Measurements from ENCODE around the gene KTN1. TPM values are rescaled to one million over a fixed set of nuclear protein-coding genes. Genes with fewer than 3 reads are reported as not detected.

Gene KTN1
- total and polyA plus RNA-seq, 2 experiments from 2014 or later: 124 to 607 TPM

- H3K27me3 Mint-ChIP-seq (ENCODE audit: insufficient read depth, low read depth, poor library complexity): peaks cover 4% of the 10 kb centered on the region
- H4K20me1 ChIP-seq (replicated peaks; ENCODE audit: insufficient read depth): peaks cover 37% of the 10 kb centered on the region
These were observed 2.7 kb downstream of the KTN1 start for GRCh38 chr14:55582746-55583145.

More at GRCh38 chr14:55582746-55583145, 2.7 kb downstream of the KTN1 start:
- H3K27ac ChIP-seq (ENCODE audit: low read depth): no peak overlapping the region
- peaks cover 8% of the 10 kb centered on the region; the same call in 1 of the 2 replicates for H3F3A ChIP-seq (replicated peaks; ENCODE audit: low read depth)
- H2AFZ ChIP-seq: no peak overlapping the region
- H3K4me1 ChIP-seq (ENCODE audit: insufficient read depth): peaks cover 57% of the 10 kb centered on the region
- no peak overlapping the region for H3K27ac Mint-ChIP-seq
- no peak for DNase-seq (ENCODE audit: low spot score)
- H3K79me2 ChIP-seq (replicated peaks; ENCODE audit: insufficient read depth): peaks cover 81% of the 10 kb centered on the region
- ATAC-seq: no peak
- 0 out of 2 replicates have a peak overlapping the region, but pooled peaks have one; percentile 90 for H3K4me2 ChIP-seq
- no peaks in the 10 kb centered on the region for H3K9me3 Mint-ChIP-seq
- H3K4me3 ChIP-seq: no peak overlapping the region
- no peaks in the 10 kb centered on the region for H3K36me3 Mint-ChIP-seq (ENCODE audit: low read depth)
- no peak for TF ChIP-seq NANOG (IDR thresholded peaks at IDR 0.05; ENCODE audit: borderline replicate concordance)
- no peak for TF ChIP-seq REST (IDR thresholded peaks at IDR 0.05; ENCODE audit: unreplicated experiment)
- TF ChIP-seq, protein P1, sequence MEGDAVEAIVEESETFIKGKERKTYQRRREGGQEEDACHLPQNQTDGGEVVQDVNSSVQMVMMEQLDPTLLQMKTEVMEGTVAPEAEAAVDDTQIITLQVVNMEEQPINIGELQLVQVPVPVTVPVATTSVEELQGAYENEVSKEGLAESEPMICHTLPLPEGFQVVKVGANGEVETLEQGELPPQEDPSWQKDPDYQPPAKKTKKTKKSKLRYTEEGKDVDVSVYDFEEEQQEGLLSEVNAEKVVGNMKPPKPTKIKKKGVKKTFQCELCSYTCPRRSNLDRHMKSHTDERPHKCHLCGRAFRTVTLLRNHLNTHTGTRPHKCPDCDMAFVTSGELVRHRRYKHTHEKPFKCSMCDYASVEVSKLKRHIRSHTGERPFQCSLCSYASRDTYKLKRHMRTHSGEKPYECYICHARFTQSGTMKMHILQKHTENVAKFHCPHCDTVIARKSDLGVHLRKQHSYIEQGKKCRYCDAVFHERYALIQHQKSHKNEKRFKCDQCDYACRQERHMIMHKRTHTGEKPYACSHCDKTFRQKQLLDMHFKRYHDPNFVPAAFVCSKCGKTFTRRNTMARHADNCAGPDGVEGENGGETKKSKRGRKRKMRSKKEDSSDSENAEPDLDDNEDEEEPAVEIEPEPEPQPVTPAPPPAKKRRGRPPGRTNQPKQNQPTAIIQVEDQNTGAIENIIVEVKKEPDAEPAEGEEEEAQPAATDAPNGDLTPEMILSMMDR (conservative IDR thresholded peaks at IDR 0.05; ENCODE audit: low read depth in 2 of 2): no peak
- no peak for TF ChIP-seq ZNF114 (CRISPR knock-in tag; IDR thresholded peaks at IDR 0.05)
- no peak for TF ChIP-seq POLR2AphosphoS5 (IDR thresholded peaks at IDR 0.05; ENCODE audit: low read depth)
- TF ChIP-seq JUNB (IDR thresholded peaks at IDR 0.05; ENCODE audit: unreplicated experiment): no peak
- TF ChIP-seq CREB1 (CRISPR knock-in tag; IDR thresholded peaks at IDR 0.05; ENCODE audit: low read depth): no peak
- TF ChIP-seq, protein P2, sequence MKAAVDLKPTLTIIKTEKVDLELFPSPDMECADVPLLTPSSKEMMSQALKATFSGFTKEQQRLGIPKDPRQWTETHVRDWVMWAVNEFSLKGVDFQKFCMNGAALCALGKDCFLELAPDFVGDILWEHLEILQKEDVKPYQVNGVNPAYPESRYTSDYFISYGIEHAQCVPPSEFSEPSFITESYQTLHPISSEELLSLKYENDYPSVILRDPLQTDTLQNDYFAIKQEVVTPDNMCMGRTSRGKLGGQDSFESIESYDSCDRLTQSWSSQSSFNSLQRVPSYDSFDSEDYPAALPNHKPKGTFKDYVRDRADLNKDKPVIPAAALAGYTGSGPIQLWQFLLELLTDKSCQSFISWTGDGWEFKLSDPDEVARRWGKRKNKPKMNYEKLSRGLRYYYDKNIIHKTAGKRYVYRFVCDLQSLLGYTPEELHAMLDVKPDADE (IDR thresholded peaks at IDR 0.05): no peak
- TF ChIP-seq EZH2phosphoT487 (IDR thresholded peaks at IDR 0.05; ENCODE audit: unreplicated experiment): no peak
- TF ChIP-seq EZH2 (IDR thresholded peaks at IDR 0.05; ENCODE audit: low read depth, unreplicated experiment): no peak
- TF ChIP-seq STAT1 (IDR thresholded peaks at IDR 0.05; ENCODE audit: unreplicated experiment): no peak
- TF ChIP-seq ZNF462 (CRISPR knock-in tag; IDR thresholded peaks at IDR 0.05): no peak
- H3K4me1 Mint-ChIP-seq: peaks cover 45% of the 10 kb centered on the region
- H3K4me3 Mint-ChIP-seq: no peak overlapping the region
- no peaks in the 10 kb centered on the region for H3K36me3 ChIP-seq (ENCODE audit: insufficient read depth)
- H3K27me3 ChIP-seq (ENCODE audit: insufficient read depth): no peaks in the 10 kb centered on the region
- H3K9me2 ChIP-seq (ENCODE audit: insufficient read depth): no peaks in the 10 kb centered on the region
